Thyroid gland (tissue), 4 donors: Measurements from ENCODE around the gene MAP2K5. TPM values are rescaled to one million over a fixed set of nuclear protein-coding genes. Genes with fewer than 3 reads are reported as not detected.

Source experiments
- DNase-seq, 2 donors: peaks; one replicate each; pipeline ENCODE4 v3.0.0-alpha.2; 2019
- H3K27ac ChIP-seq, 3 donors: fragments of 200-600 bp; sonication (generic); 1 replicate in 2 of 3; 2 replicates in 1 of 3; pipeline ENCODE4 v1.5.1; 2016 to 2019; ENCODE audit warnings: mild to moderate bottlenecking in 1 of 3, moderate library complexity in 1 of 3
- H3K27me3 ChIP-seq: fragments of 200-600 bp; sonication (generic); one replicate; pipeline ENCODE4 v1.5.1; 2019
- H3K36me3 ChIP-seq, 2 donors: fragments of 200-600 bp; sonication (generic); one replicate each; pipeline ENCODE4 v1.5.1; 2016 to 2019
- H3K4me1 ChIP-seq, 2 donors: fragments of 200-600 bp; sonication (generic); one replicate each; pipeline ENCODE4 v1.5.1; 2017 to 2019
- H3K4me3 ChIP-seq, 3 donors: fragments of 200-600 bp; sonication (generic); replicated peaks in 1 of 3; 1 replicate in 2 of 3; 2 replicates in 1 of 3; pipeline ENCODE4 v1.5.1; 2016; ENCODE audit warnings: mild to moderate bottlenecking in 1 of 3
- H3K9me3 ChIP-seq: fragments of 200-600 bp; sonication (generic); one replicate; pipeline ENCODE4 v1.5.1; 2017
- POLR2A ChIP-seq, 2 donors: fragments of 450-650 bp; IDR thresholded peaks; one replicate each; pipeline ENCODE4 v1.6.1; 2017; ENCODE audit warnings: antibody characterized with exemption in 2 of 2, mild to moderate bottlenecking in 2 of 2, moderate library complexity in 1 of 2
- WGBS, 2 donors: methylation state at CpG; one replicate each; pipeline ENCODE4 v1.1.5; 2017; 5-methylcytosine and 5-hydroxymethylcytosine counted together
- intact Hi-C: fragments of 100-400 bp; cut with DNase I; formaldehyde crosslinking; loops from one replicate; pipeline ENCODE4 v1.15.1; 2023
- total RNA-seq, 4 donors: library from RNA; depleted of rRNA; stranded (reverse); fragments of >200 nt; gene quantifications; one replicate each; pipeline ENCODE4 v1.2.3, GENCODE V29; 2016
- TF ChIP-seq, protein P1 (sequence below), 6 experiments: fragments of 200-600 bp in 3 of 6; fragments of 450-650 bp in 3 of 6; sonication (generic) in 3 of 6; IDR thresholded peaks; one replicate each; pipeline ENCODE4 v1.5.1; 2016 to 2019; ENCODE audit warnings: antibody characterized with exemption in 6 of 6, mild to moderate bottlenecking in 2 of 6, inconsistent platforms in 1 of 6, moderate library complexity in 1 of 6

MAP2K5 gene
- total RNA-seq, 4 donors from 2014 or later, result 10.2 to 32.1 (median 15.9) TPM

DNA sequence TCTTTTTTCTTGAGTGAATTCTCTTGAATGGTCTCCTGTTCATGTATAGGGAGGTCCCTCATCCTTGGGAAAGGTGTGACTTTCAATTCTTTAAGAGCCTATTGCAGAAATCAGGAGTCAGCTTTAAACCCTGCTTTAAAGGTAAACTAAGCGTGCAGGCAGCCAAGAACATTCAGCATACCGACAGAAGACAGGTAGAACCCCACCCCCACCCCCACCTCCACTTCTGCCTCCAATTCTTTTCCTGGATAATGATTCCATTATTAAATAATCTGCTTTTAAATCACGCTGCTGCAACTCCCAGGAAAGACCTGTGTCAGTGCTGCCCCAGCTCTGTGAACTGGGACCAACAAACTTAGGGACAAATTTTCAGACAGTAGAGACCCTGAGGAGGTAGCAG, 233.5 kb downstream of the MAP2K5 start:
- Histone ChIP-seq H3K4me1 (no peaks in the 10 kb centered on the region), H3K27me3 (no peaks in the 10 kb centered on the region), H3K27ac (no peak overlapping the region), H3K36me3 (no peaks in the 10 kb centered on the region), H3K4me3 (no peak overlapping the region), H3K9me3 (no peaks in the 10 kb centered on the region)
- TF ChIP-seq, protein P1, sequence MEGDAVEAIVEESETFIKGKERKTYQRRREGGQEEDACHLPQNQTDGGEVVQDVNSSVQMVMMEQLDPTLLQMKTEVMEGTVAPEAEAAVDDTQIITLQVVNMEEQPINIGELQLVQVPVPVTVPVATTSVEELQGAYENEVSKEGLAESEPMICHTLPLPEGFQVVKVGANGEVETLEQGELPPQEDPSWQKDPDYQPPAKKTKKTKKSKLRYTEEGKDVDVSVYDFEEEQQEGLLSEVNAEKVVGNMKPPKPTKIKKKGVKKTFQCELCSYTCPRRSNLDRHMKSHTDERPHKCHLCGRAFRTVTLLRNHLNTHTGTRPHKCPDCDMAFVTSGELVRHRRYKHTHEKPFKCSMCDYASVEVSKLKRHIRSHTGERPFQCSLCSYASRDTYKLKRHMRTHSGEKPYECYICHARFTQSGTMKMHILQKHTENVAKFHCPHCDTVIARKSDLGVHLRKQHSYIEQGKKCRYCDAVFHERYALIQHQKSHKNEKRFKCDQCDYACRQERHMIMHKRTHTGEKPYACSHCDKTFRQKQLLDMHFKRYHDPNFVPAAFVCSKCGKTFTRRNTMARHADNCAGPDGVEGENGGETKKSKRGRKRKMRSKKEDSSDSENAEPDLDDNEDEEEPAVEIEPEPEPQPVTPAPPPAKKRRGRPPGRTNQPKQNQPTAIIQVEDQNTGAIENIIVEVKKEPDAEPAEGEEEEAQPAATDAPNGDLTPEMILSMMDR (IDR thresholded peaks at IDR 0.05), result no peak
- TF ChIP-seq POLR2A (IDR thresholded peaks at IDR 0.05), result no peak
- intact Hi-C loops, result no loop called here
- 82 to 86% methylated on average over 3 of the region's 3 CpGs for WGBS, 2 donors
- DNase-seq, result no peak

DNA sequence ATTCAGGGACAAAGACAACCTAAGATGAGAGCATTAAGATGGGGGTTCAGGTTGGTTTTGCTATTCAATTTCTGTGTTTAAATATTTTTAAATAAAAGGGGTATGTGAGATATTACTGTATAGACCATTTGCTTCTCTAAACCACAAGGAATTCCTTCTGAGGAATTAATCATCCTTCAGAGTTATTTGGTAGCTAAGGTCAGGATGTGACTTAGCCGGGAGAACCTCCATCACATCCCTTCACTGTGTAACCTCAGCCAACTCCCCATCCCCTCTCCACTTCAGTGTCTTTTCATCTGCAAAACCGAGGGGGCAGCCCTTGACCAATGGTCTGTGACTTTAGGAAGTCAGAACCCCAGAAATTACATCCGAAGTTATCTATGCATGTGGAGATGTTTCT, 234.1 kb downstream of the MAP2K5 start:
- 55 to 68% methylated on average over 3 of the region's 3 CpGs for WGBS, 2 donors
- Histone ChIP-seq H3K27me3 (no peaks in the 10 kb centered on the region), H3K27ac (no peak overlapping the region), H3K36me3 (no peaks in the 10 kb centered on the region), H3K9me3 (no peaks in the 10 kb centered on the region), H3K4me3 (no peak overlapping the region), H3K4me1 (no peaks in the 10 kb centered on the region)
- intact Hi-C loops, result no loop called here
- no peak for TF ChIP-seq POLR2A (IDR thresholded peaks at IDR 0.05)
- TF ChIP-seq, protein P1 (IDR thresholded peaks at IDR 0.05), result no peak
- no peak for DNase-seq

DNA sequence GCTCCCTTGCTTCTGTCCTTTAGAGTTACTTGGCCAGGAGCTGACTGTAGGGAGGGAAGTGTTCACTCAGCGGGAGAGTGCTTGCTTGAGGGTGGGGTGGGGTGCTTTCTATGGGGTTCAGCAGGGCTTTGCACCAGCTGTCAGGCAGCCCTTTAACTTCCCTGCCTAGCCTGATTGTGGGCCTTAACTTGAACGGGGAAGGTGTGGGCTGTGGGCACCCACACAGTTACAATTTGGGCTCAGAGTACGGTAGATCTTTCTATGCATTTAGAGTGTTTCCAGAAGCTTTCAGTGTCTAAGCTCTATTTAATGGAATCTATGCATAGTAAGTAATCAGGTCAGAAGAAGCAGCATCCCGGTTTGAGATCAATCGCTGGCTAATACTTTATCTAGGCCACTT, 234.6 kb downstream of the MAP2K5 start:
- 76 to 83% methylated on average over 5 of the region's 5 CpGs for WGBS, 2 donors
- Histone ChIP-seq H3K4me1 (no peaks in the 10 kb centered on the region), H3K9me3 (no peaks in the 10 kb centered on the region), H3K27ac (no peak overlapping the region), H3K4me3 (no peak overlapping the region), H3K27me3 (no peaks in the 10 kb centered on the region), H3K36me3 (no peaks in the 10 kb centered on the region)
- no peak for TF ChIP-seq POLR2A (IDR thresholded peaks at IDR 0.05)
- TF ChIP-seq, protein P1 (IDR thresholded peaks at IDR 0.05), result no peak
- no peak for DNase-seq
- intact Hi-C loops, result no loop called here

DNA sequence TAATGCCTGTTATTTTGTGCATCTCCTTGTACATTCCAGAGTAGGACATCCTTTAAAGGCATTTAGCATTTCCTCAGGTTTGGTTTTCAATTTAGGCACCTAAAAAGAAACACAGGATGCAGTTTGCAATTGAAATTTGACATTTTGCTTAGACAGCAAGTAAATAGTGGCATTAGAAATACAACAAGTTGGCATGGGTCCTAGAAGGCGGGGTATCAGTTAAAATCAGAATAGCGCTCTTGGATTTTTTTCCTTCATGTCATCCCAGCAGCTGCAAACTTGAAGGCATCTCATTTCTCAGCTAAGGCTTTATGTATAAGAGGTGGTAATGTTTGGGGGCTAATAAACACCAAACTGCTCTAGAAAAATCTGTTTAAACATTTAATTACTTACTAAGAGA, 235.3 kb downstream of the MAP2K5 start:
- no peak for TF ChIP-seq POLR2A (IDR thresholded peaks at IDR 0.05)
- TF ChIP-seq, protein P1 (IDR thresholded peaks at IDR 0.05), result no peak
- Histone ChIP-seq H3K27ac (no peak overlapping the region), H3K36me3 (no peaks in the 10 kb centered on the region), H3K4me1 (no peaks in the 10 kb centered on the region), H3K9me3 (no peaks in the 10 kb centered on the region), H3K4me3 (no peak overlapping the region), H3K27me3 (no peaks in the 10 kb centered on the region)
- intact Hi-C loops, result no loop called here
- DNase-seq, result no peak
- 88 to 91% methylated on average over 2 of the region's 2 CpGs for WGBS, 2 donors

DNA sequence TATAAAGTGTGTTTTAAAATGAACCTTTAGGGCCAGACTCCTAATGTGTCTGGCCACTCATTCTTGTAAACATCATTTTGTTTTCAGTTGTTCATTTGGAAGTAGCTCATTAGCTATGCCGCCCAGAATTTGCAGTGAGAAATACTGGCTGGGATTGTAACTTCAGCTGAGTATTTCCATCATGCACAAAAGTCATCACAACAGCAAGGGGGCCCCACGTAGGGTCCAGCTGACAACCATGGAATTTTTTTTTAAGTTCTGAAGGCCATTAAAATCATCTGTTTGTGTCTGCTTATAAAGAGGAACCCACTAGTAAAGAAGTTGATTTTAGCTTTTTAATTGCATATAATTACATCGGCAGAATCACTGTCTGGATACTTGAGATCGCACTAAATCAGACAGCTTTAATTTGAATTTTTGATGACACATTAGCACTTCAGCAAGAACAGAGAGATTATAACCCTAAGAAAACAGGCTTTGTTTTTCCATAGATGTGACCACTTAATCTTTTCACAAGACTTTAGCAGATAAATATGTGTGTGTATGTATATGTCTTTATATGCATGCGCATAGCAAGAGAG, 236.6 kb downstream of the MAP2K5 start:
- intact Hi-C loops, result no loop called here
- Histone ChIP-seq H3K9me3 (no peaks in the 10 kb centered on the region), H3K4me3 (no peak overlapping the region), H3K27me3 (no peaks in the 10 kb centered on the region), H3K4me1 (no peaks in the 10 kb centered on the region), H3K27ac (no peak overlapping the region), H3K36me3 (no peaks in the 10 kb centered on the region)
- no peak for DNase-seq
- no peak for TF ChIP-seq POLR2A (IDR thresholded peaks at IDR 0.05)
- TF ChIP-seq, protein P1 (IDR thresholded peaks at IDR 0.05), result no peak
- WGBS, 2 donors, result 90% methylated on average over 5 of the region's 5 CpGs
